ENCODE measurements around the gene SMOC2.

The SMOC2 gene

DNA sequence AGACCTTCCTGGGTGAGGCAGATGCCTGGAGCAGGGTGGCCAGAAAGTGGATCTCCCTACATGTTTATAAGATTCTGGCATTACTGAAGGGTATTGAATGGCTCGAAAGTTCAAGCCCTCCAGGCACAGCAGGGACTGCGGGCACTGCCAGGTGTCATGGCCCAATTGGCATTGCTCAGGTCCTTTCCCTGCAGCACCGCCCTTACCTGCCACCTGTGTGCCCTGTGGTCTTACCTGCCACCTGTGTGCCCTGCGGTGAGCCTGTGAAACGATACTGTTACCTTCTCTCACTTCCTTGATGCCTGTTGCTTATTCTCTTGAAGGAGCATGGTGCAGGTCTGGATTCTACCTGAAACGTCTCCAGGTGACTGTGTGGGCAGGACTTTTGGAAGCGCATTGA lies 32.2 kb downstream of the SMOC2 start:
- no peak overlapping the region for H3K4me3 ChIP-seq (ENCODE audit: low read depth in 1 of 5, low read length in 5 of 5)
- H3K36me3 ChIP-seq (ENCODE audit: control insufficient read depth in 5 of 5, insufficient read depth in 5 of 5, low read length in 5 of 5) = no peaks in the 10 kb centered on the region
- H3K9ac ChIP-seq (ENCODE audit: low read length in 5 of 5) = no peak overlapping the region
- peaks cover 0 to 4% (median 0%) of the 10 kb centered on the region in 5 donors for H3K9me3 ChIP-seq (ENCODE audit: control insufficient read depth in 5 of 5, low read length in 5 of 5)
- no peak overlapping the region for H3K27ac ChIP-seq (ENCODE audit: low read depth, low read length)
- H3K4me1 ChIP-seq (ENCODE audit: control insufficient read depth in 5 of 5, insufficient read depth in 5 of 5, low read length in 5 of 5) = no peaks in the 10 kb centered on the region
- peaks cover 0 to 5% (median 2%) of the 10 kb centered on the region in 5 donors for H3K27me3 ChIP-seq (ENCODE audit: control insufficient read depth in 5 of 5, insufficient read depth in 4 of 5, low read length in 5 of 5)

DNA sequence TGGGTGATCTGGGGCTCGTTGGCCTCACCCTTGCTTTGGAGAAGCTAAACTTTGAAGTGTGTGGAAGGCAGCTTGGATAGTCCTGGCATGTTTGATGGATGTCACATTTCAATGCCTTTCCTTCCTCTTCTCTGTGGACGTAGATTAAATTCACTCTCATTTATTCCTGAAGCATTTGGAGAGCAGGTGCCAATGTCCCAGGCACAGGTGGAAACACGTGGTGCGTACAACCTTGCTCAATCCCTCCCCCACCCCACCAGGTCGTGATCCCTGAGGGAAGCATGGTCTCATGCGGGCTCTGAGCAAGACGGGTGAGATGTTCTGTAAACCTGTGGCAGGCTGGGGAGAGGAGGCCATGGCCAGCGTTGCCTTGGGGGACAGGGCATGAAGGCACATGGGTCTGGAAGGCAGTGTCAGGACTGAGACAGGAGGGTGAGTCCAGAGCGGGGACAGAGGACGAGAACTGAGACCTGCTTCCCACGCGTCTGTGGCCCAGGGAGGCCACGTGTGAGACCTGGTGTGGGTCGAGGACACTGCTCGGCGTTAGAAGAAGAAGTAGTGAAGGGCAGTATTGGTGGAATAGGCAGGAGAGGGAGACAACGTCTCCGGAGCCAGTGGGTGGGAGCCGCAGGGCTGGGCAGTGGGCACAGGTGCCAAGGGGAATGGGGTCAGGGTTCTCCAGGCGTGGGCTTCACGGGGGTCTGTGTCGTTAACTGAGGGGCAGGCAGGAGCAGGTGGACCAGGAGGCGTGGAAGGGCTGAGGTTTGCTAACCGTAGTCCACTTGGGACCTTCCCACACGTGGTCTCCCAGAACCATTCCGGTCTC lies 34.4 kb downstream of the SMOC2 start:
- no peak overlapping the region for H3K9ac ChIP-seq (ENCODE audit: low read length in 5 of 5)
- H3K27me3 ChIP-seq (ENCODE audit: control insufficient read depth in 5 of 5, insufficient read depth in 4 of 5, low read length in 5 of 5) = peaks cover 0 to 5% (median 2%) of the 10 kb centered on the region in 5 donors
- no peak overlapping the region for H3K27ac ChIP-seq (ENCODE audit: low read depth, low read length)
- H3K36me3 ChIP-seq (ENCODE audit: control insufficient read depth in 5 of 5, insufficient read depth in 5 of 5, low read length in 5 of 5) = no peaks in the 10 kb centered on the region
- no peak overlapping the region for H3K4me3 ChIP-seq (ENCODE audit: low read depth in 1 of 5, low read length in 5 of 5)
- peaks cover 0 to 4% (median 0%) of the 10 kb centered on the region in 5 donors for H3K9me3 ChIP-seq (ENCODE audit: control insufficient read depth in 5 of 5, low read length in 5 of 5)
- H3K4me1 ChIP-seq (ENCODE audit: control insufficient read depth in 5 of 5, insufficient read depth in 5 of 5, low read length in 5 of 5) = no peaks in the 10 kb centered on the region

DNA sequence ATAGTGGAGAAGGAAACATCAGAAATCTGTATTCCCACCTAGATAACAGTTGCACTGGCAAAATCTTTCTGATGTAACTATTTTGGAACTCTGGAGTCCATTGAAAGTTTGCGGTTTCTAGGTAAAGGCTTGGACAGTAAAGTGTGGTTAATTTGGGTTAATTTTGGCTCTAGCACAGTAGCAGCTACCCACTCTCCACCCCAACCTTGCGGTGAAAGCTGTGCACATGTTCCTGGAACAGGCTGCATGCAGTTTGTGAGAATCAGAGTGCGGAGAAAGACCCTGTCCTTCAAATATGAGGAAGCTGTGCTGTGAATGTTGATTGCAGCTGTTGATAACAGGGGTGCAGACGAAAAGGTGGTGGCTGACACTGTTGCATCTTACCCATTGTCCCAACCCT lies 38.4 kb downstream of the SMOC2 start:
- H3K4me3 ChIP-seq (ENCODE audit: low read depth in 1 of 5, low read length in 5 of 5) = no peak overlapping the region
- H3K9me3 ChIP-seq (ENCODE audit: control insufficient read depth in 5 of 5, low read length in 5 of 5) = no peaks in the 10 kb centered on the region
- H3K4me1 ChIP-seq (ENCODE audit: control insufficient read depth in 5 of 5, insufficient read depth in 5 of 5, low read length in 5 of 5) = no peaks in the 10 kb centered on the region
- no peaks in the 10 kb centered on the region for H3K36me3 ChIP-seq (ENCODE audit: control insufficient read depth in 5 of 5, insufficient read depth in 5 of 5, low read length in 5 of 5)
- H3K27ac ChIP-seq (ENCODE audit: low read depth, low read length) = no peak overlapping the region
- no peak overlapping the region for H3K9ac ChIP-seq (ENCODE audit: low read length in 5 of 5)
- H3K27me3 ChIP-seq (ENCODE audit: control insufficient read depth in 5 of 5, insufficient read depth in 4 of 5, low read length in 5 of 5) = no peaks in the 10 kb centered on the region

DNA sequence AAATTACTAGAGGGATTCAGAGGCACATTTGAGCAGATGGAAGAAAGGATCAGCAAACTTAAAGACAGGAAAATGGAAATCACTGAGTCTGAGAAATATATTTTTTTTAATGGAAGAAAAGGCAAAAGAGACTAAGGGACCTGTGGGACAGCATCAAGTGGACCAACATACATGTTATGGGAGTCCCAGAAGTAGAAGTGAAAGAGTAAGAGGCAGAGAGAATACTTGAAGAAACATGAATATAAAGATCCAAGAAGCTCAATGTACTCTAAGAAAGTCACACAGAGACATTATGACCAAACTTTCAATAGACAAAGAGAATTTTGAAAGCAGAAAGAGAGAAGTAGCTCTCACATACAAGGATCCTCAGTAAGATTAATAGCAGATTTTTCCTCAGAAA lies 39.5 kb downstream of the SMOC2 start:
- Histone ChIP-seq H3K9me3 (ENCODE audit: control insufficient read depth in 5 of 5, low read length in 5 of 5) (no peaks in the 10 kb centered on the region), H3K4me3 (ENCODE audit: low read depth in 1 of 5, low read length in 5 of 5) (no peak overlapping the region), H3K4me1 (ENCODE audit: control insufficient read depth in 5 of 5, insufficient read depth in 5 of 5, low read length in 5 of 5) (no peaks in the 10 kb centered on the region), H3K27ac (ENCODE audit: low read depth, low read length) (no peak overlapping the region), H3K27me3 (ENCODE audit: control insufficient read depth in 5 of 5, insufficient read depth in 4 of 5, low read length in 5 of 5) (no peaks in the 10 kb centered on the region), H3K9ac (ENCODE audit: low read length in 5 of 5) (no peak overlapping the region), H3K36me3 (ENCODE audit: control insufficient read depth in 5 of 5, insufficient read depth in 5 of 5, low read length in 5 of 5) (no peaks in the 10 kb centered on the region)

DNA sequence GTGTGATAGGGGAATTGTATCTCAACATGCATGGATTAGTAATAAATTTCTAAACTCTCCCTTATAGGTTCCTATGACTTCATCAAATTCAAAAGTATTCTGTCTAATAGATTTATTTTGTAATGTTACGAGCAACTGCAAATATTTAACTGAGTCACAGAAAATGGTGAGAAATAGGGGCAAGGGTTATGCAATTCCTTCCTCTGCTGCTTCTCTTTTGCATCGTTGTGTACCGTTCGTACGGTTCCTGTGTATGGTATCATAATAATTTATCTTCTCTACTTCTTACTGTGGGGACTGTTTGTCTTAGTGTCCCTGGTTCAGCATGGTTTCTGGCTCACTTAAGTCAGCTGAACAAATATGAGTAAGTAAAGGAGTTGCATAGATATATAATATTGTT lies 44.8 kb downstream of the SMOC2 start:
- no peaks in the 10 kb centered on the region for H3K27me3 ChIP-seq (ENCODE audit: control insufficient read depth in 5 of 5, insufficient read depth in 4 of 5, low read length in 5 of 5)

DNA sequence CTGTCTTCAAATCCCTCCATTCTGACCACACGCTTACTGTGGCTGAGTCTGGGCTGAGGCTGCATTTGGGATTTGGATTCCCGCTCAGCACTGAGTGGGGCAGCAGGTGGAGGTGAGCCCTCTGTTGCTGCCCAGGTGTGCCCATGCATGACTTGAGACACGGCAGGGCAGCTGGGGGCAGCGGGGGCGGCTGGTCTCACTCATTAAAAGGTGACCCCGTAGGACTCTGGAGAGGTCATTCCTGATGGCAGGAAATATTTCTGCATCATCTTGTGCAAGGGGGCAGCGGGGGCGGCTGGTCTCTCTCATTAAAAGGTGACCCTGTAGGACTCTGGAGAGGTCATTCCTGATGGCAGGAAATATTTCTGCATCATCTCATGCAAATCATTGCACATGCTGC lies 49.8 kb downstream of the SMOC2 start:
- no peaks in the 10 kb centered on the region for H3K9me3 ChIP-seq (ENCODE audit: control insufficient read depth in 5 of 5, low read length in 5 of 5)
- no peak overlapping the region for H3K4me3 ChIP-seq (ENCODE audit: low read depth in 1 of 5, low read length in 5 of 5)
- peaks cover 0 to 5% (median 0%) of the 10 kb centered on the region in 5 donors for H3K4me1 ChIP-seq (ENCODE audit: control insufficient read depth in 5 of 5, insufficient read depth in 5 of 5, low read length in 5 of 5)
- no peak overlapping the region for H3K9ac ChIP-seq (ENCODE audit: low read length in 5 of 5)
- H3K27ac ChIP-seq (ENCODE audit: low read depth, low read length) = no peak overlapping the region
- H3K36me3 ChIP-seq (ENCODE audit: control insufficient read depth in 5 of 5, insufficient read depth in 5 of 5, low read length in 5 of 5) = no peaks in the 10 kb centered on the region
- H3K27me3 ChIP-seq (ENCODE audit: control insufficient read depth in 5 of 5, insufficient read depth in 4 of 5, low read length in 5 of 5) = no peaks in the 10 kb centered on the region

More for the DNA sequence above, 44.8 kb downstream of the SMOC2 start:
- Histone ChIP-seq H3K36me3 (ENCODE audit: control insufficient read depth in 5 of 5, insufficient read depth in 5 of 5, low read length in 5 of 5) (no peaks in the 10 kb centered on the region), H3K9me3 (ENCODE audit: control insufficient read depth in 5 of 5, low read length in 5 of 5) (no peaks in the 10 kb centered on the region), H3K9ac (ENCODE audit: low read length in 5 of 5) (no peak overlapping the region), H3K4me3 (ENCODE audit: low read depth in 1 of 5, low read length in 5 of 5) (no peak overlapping the region), H3K4me1 (ENCODE audit: control insufficient read depth in 5 of 5, insufficient read depth in 5 of 5, low read length in 5 of 5) (no peaks in the 10 kb centered on the region), H3K27ac (ENCODE audit: low read depth, low read length) (no peak overlapping the region)

DNA sequence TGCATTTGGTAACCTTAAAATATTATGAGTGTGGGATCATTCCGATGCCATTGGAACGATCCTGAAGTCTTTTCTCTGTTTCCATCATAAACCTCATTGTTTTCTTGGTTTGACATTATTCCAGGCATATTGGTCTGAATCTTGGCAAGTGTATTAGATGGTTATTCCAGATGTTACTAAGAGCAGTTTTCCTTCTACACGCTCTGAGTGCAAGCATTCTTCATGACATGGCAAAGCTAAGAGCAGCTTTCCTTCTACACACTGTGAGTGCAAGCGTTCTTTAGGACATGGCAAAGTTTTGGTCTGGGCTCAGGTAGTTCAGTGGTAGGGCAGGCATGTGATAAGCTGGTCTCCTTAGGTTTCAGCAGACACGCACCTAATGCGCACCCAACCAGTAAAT lies 53.0 kb downstream of the SMOC2 start:
- Histone ChIP-seq H3K9me3 (ENCODE audit: control insufficient read depth in 5 of 5, low read length in 5 of 5) (no peaks in the 10 kb centered on the region), H3K4me1 (ENCODE audit: control insufficient read depth in 5 of 5, insufficient read depth in 5 of 5, low read length in 5 of 5) (peaks cover 0 to 5% (median 0%) of the 10 kb centered on the region in 5 donors), H3K36me3 (ENCODE audit: control insufficient read depth in 5 of 5, insufficient read depth in 5 of 5, low read length in 5 of 5) (no peaks in the 10 kb centered on the region), H3K27me3 (ENCODE audit: control insufficient read depth in 5 of 5, insufficient read depth in 4 of 5, low read length in 5 of 5) (peaks cover 0 to 9% (median 0%) of the 10 kb centered on the region in 5 donors), H3K27ac (ENCODE audit: low read depth, low read length) (no peak overlapping the region), H3K9ac (ENCODE audit: low read length in 5 of 5) (no peak overlapping the region), H3K4me3 (ENCODE audit: low read depth in 1 of 5, low read length in 5 of 5) (no peak overlapping the region)

DNA sequence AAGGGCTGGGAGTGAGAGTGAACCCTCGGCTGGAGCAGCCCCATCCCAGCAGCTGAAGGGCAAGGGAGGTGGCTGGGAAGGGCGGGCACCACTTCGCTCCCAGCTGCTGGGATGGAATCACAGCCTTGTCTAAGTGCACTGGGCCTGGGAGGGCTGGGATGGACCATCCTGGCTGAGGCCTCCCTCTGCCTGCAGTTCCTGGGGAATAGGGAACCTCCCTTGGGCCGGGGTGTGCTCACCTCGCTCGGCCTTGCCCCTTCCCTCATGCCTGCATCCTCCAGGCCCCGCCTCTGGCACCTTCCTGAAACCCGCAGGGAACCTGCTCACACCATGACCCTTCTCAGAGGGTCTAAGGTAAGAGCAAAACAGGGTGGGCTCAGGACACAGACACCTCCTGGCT lies 53.7 kb downstream of the SMOC2 start:
- no peaks in the 10 kb centered on the region for H3K36me3 ChIP-seq (ENCODE audit: control insufficient read depth in 5 of 5, insufficient read depth in 5 of 5, low read length in 5 of 5)
- H3K27me3 ChIP-seq (ENCODE audit: control insufficient read depth in 5 of 5, insufficient read depth in 4 of 5, low read length in 5 of 5) = peaks cover 0 to 9% (median 0%) of the 10 kb centered on the region in 5 donors
- peaks cover 0 to 5% (median 0%) of the 10 kb centered on the region in 5 donors for H3K4me1 ChIP-seq (ENCODE audit: control insufficient read depth in 5 of 5, insufficient read depth in 5 of 5, low read length in 5 of 5)
- H3K9ac ChIP-seq (ENCODE audit: low read length in 5 of 5) = no peak overlapping the region
- H3K4me3 ChIP-seq (ENCODE audit: low read depth in 1 of 5, low read length in 5 of 5) = no peak overlapping the region
- H3K27ac ChIP-seq (ENCODE audit: low read depth, low read length) = no peak overlapping the region
- H3K9me3 ChIP-seq (ENCODE audit: control insufficient read depth in 5 of 5, low read length in 5 of 5) = no peaks in the 10 kb centered on the region

DNA sequence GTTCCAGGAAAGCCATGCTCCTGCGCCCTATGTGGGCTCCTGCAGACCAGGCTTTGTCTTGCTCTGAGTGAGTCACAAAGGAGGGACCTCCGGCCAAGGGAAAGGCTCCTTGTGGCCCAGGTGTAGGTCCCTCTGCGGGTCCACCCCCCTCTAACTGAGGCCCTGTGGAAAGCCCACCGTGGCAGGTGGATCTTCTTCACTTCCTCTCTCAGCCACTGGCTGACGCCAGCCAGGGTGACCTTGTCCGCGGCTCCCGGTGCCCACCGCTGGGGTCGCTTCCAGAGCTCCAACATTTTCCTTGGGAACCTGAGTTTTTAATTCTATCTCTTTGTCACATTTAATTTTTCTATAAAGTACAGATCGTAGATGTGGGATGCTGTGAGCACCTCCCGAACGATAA lies 54.1 kb downstream of the SMOC2 start:
- Histone ChIP-seq H3K4me1 (ENCODE audit: control insufficient read depth in 5 of 5, insufficient read depth in 5 of 5, low read length in 5 of 5) (peaks cover 0 to 5% (median 0%) of the 10 kb centered on the region in 5 donors), H3K27ac (ENCODE audit: low read depth, low read length) (no peak overlapping the region), H3K4me3 (ENCODE audit: low read depth in 1 of 5, low read length in 5 of 5) (no peak overlapping the region), H3K9me3 (ENCODE audit: control insufficient read depth in 5 of 5, low read length in 5 of 5) (no peaks in the 10 kb centered on the region), H3K36me3 (ENCODE audit: control insufficient read depth in 5 of 5, insufficient read depth in 5 of 5, low read length in 5 of 5) (no peaks in the 10 kb centered on the region), H3K9ac (ENCODE audit: low read length in 5 of 5) (no peak overlapping the region), H3K27me3 (ENCODE audit: control insufficient read depth in 5 of 5, insufficient read depth in 4 of 5, low read length in 5 of 5) (peaks cover 0 to 9% (median 0%) of the 10 kb centered on the region in 5 donors)

DNA sequence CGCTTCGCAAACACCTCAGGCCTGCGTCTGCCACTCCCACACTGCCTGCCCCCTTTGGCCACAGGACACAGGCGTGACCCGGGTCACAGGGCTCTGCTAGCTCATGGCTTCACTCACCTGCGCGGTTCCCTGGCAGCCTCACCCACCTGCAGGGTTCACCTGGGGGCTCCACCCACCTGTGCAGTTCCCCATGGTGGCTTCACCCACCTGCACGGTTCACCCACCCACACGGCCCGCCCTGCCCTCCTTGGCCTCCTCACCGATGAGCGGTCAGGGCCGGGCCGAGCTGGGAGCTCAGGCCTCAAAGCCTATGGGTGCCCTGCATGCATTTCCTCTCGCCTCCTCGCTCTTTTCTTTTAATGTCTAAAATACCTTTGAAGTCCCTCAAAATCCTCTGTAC lies 54.7 kb downstream of the SMOC2 start:
- H3K27me3 ChIP-seq (ENCODE audit: control insufficient read depth in 5 of 5, insufficient read depth in 4 of 5, low read length in 5 of 5) = peaks cover 0 to 9% (median 0%) of the 10 kb centered on the region in 5 donors
- no peaks in the 10 kb centered on the region for H3K9me3 ChIP-seq (ENCODE audit: control insufficient read depth in 5 of 5, low read length in 5 of 5)
- peaks cover 0 to 5% (median 0%) of the 10 kb centered on the region in 5 donors for H3K4me1 ChIP-seq (ENCODE audit: control insufficient read depth in 5 of 5, insufficient read depth in 5 of 5, low read length in 5 of 5)
- no peaks in the 10 kb centered on the region for H3K36me3 ChIP-seq (ENCODE audit: control insufficient read depth in 5 of 5, insufficient read depth in 5 of 5, low read length in 5 of 5)
- no peak overlapping the region for H3K4me3 ChIP-seq (ENCODE audit: low read depth in 1 of 5, low read length in 5 of 5)
- no peak overlapping the region for H3K9ac ChIP-seq (ENCODE audit: low read length in 5 of 5)
- no peak overlapping the region for H3K27ac ChIP-seq (ENCODE audit: low read depth, low read length)
